AG09309 (cell line): ENCODE results near the gene TMPRSS7.
"Not testable (repeated sequence)": the region's sequence is repeated elsewhere in the genome, so short reads cannot be mapped to it uniquely, and the experiment has no call there.

ENCODE experiments used
- DNase-seq: peaks from one replicate; pipeline ENCODE4 v3.0.0-alpha.2; 2010; ENCODE audit warnings: low read depth
- H3K4me3 ChIP-seq: 2 replicates; pipeline ENCODE4 v1.5.1; 2011; ENCODE audit warnings: mild to moderate bottlenecking, low read depth, low read length, moderate library complexity; ENCODE audit not compliant: control insufficient read depth
- CTCF ChIP-seq: IDR thresholded peaks from 2 replicates; pipeline ENCODE4 v1.5.1; 2011; ENCODE audit warnings: mild to moderate bottlenecking, low read depth, low read length, inconsistent platforms; ENCODE audit not compliant: insufficient read depth, control insufficient read depth; ENCODE audit errors: missing control alignments

The TMPRSS7 gene

DNA sequence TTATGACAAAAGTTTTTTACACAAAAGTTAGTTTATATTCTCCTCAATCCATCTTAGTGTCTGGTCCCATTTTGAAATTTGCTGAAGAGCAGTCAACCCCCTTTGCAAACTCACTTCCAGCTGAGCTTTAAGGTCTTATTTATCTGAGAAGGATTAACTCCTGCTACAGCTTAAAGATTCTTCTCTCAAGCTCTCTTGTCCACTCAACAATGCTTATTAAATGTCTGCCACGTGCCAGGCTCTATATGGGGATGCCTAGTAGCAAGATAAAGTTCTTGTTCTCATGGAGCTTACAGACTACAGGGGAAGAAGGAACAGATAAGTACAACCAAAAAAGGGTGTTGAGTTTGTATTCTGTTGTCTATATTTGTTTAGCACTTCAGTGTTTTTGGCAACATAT, 18.7 kb downstream of the TMPRSS7 start:
- no peak for TF ChIP-seq CTCF
- no peak overlapping the region for H3K4me3 ChIP-seq
- DNase-seq = no peak

DNA sequence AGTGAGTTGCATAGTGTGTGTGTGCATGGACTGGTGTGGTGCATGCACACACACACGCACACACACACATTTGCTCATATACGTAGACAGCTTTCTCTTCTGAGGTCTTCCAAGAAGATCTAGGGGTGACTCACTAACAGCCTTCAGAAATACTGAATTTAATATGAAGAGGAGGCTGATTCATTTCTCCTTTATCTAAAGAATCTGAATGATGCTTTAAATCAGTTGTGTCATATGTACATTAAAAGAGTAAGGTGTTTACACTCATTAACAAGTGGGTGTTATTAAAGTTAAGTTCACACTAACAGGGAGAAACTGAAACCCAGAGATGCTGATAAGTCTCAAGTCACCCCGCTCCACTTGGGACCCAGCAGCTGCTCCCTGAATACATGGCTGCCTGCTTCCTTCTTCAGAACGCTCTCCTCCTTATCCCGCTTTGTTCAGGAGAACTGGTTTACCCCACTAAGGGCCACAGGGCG, 22.0 kb downstream of the TMPRSS7 start:
- no peak overlapping the region for H3K4me3 ChIP-seq
- TF ChIP-seq CTCF = no peak
- DNase-seq = peak; percentile 59

- H3K4me3 ChIP-seq = no peak overlapping the region
- no peak for TF ChIP-seq CTCF
- no peak for DNase-seq
These were observed 25.0 kb downstream of the TMPRSS7 start for GRCh38 chr3:112059497-112059896.

- no peak for TF ChIP-seq CTCF
- peak; percentile 25 for DNase-seq
- no peak overlapping the region for H3K4me3 ChIP-seq
These were observed 26.6 kb downstream of the TMPRSS7 start for GRCh38 chr3:112061152-112061551.

- DNase-seq, H3K4me3 ChIP-seq: not testable (repeated sequence)
These were observed 38.0 kb downstream of the TMPRSS7 start for GRCh38 chr3:112072387-112073060.

DNA sequence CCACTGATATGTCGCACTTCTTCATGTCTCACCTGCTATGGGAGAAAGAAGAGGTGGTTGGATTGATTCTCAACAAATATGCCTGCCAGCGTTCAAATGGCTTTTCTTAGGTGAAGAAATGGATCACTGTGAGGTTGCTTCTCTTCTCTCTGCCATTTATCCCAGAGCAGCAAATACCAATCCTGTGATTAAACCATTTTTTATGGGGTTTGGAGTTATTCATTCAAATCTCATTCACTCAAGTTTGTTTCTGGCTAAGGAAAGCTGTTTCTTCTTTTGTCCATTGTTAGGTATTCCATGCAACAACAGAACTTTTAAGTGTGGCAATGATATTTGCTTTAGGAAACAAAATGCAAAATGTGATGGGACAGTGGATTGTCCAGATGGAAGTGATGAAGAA, 39.5 kb downstream of the TMPRSS7 start:
- TF ChIP-seq CTCF = no peak
- DNase-seq = no peak
- H3K4me3 ChIP-seq = no peak overlapping the region

DNA sequence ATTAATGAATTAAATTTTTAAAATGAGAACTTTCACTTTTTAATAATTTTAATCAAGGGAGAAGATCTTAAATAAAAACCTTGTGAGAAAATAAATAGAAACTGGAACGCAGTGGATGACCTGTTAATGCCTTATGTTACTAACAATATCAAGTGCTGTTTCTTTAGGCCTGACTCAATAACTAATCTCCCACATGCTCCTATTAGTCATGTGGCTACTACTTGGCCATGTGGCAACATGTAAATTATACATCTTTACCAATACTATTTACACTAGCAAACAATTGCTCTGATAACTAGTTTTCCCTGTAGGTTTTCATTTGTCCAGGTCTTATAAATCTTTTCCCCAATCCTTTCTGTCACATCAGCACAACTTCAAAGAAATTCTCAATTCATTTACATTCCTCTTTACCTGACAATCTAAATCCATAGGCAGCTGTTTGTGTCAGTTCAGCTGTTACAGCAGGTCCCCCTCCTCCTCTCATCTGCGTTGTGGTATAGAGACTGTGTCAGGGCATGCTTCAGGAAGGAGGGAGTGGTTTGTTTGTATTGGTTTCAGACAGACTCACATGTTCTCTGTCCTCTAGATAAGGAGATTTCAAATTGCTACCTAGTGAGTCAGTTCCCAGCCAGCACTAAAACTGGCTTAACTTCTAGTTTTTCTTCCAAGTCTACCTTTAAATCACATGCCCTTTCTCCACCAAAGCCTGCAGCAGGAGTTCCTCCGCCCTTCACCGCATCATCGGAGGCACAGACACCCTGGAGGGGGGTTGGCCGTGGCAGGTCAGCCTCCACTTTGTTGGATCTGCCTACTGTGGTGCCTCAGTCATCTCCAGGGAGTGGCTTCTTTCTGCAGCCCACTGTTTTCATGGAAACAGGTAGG, 40.3 kb downstream of the TMPRSS7 start:
- TF ChIP-seq CTCF = no peak
- DNase-seq = peak; percentile 63
- H3K4me3 ChIP-seq = no peak overlapping the region
